ENCODE data around the gene CDRT4.
"Not testable (repeated sequence)": the region's sequence is repeated elsewhere in the genome, so short reads cannot be mapped to it uniquely, and the experiment has no call there.

CDRT4 gene

GRCh38 chr17:15441315-15441714, 26.1 kb downstream of the CDRT4 start:
- Histone ChIP-seq H3K79me2 (ENCODE audit: control insufficient read depth, low read length) (no peaks in the 10 kb centered on the region), H3K4me2 (ENCODE audit: low read length) (no peak overlapping the region), H3K9me3 (ENCODE audit: control insufficient read depth, insufficient read depth, low read length) (peaks cover 20% of the 10 kb centered on the region), H3K27ac (ENCODE audit: low read depth, low read length) (no peak overlapping the region), H3K4me1 (ENCODE audit: control insufficient read depth, low read length) (peaks cover 7% of the 10 kb centered on the region), H3K27me3 (ENCODE audit: control insufficient read depth, low read length) (no peaks in the 10 kb centered on the region), H3K4me3 (ENCODE audit: low read length) (no peak overlapping the region), H3F3A (ENCODE audit: control insufficient read depth, insufficient read depth) (no peaks in the 10 kb centered on the region), H4K20me1 (ENCODE audit: control insufficient read depth, insufficient read depth, low read depth, low read length) (no peaks in the 10 kb centered on the region), H3K36me3 (ENCODE audit: control insufficient read depth, low read length) (no peaks in the 10 kb centered on the region), H3K9me2 (replicated peaks; ENCODE audit: control insufficient read depth, low read length) (no peaks in the 10 kb centered on the region)
- no peak for TF ChIP-seq CTCF (IDR thresholded peaks at IDR 0.05; ENCODE audit: low read depth, low read length, poor library complexity, severe bottlenecking)
- TF ChIP-seq EZH2phosphoT487 (IDR thresholded peaks at IDR 0.05; ENCODE audit: borderline replicate concordance, low read length): no peak

GRCh38 chr17:15440347-15440746, 27.1 kb downstream of the CDRT4 start:
- H3K4me1 ChIP-seq (ENCODE audit: control insufficient read depth, low read length): peaks cover 7% of the 10 kb centered on the region
- H4K20me1 ChIP-seq (ENCODE audit: control insufficient read depth, insufficient read depth, low read depth, low read length): no peaks in the 10 kb centered on the region
- no peaks in the 10 kb centered on the region for H3K27me3 ChIP-seq (ENCODE audit: control insufficient read depth, low read length)
- no peaks in the 10 kb centered on the region for H3K9me2 ChIP-seq (replicated peaks; ENCODE audit: control insufficient read depth, low read length)
- H3F3A ChIP-seq (ENCODE audit: control insufficient read depth, insufficient read depth): no peaks in the 10 kb centered on the region
- H3K4me3 ChIP-seq (ENCODE audit: low read length): no peak overlapping the region
- no peaks in the 10 kb centered on the region for H3K79me2 ChIP-seq (ENCODE audit: control insufficient read depth, low read length)
- H3K27ac ChIP-seq (ENCODE audit: low read depth, low read length): no peak overlapping the region
- no peak for TF ChIP-seq CTCF (IDR thresholded peaks at IDR 0.05; ENCODE audit: low read depth, low read length, poor library complexity, severe bottlenecking)
- TF ChIP-seq EZH2phosphoT487 (IDR thresholded peaks at IDR 0.05; ENCODE audit: borderline replicate concordance, low read length): no peak
- no peaks in the 10 kb centered on the region for H3K36me3 ChIP-seq (ENCODE audit: control insufficient read depth, low read length)
- H3K9me3 ChIP-seq (ENCODE audit: control insufficient read depth, insufficient read depth, low read length): peaks cover 23% of the 10 kb centered on the region
- no peak overlapping the region for H3K4me2 ChIP-seq (ENCODE audit: low read length)

- H3K36me3 ChIP-seq (ENCODE audit: control insufficient read depth, low read length); H3K4me2 ChIP-seq (ENCODE audit: low read length); H3K27ac ChIP-seq (ENCODE audit: low read depth, low read length); H3K4me1 ChIP-seq (ENCODE audit: control insufficient read depth, low read length); H3K79me2 ChIP-seq (ENCODE audit: control insufficient read depth, low read length); H3K27me3 ChIP-seq (ENCODE audit: control insufficient read depth, low read length); H3F3A ChIP-seq (ENCODE audit: control insufficient read depth, insufficient read depth); H4K20me1 ChIP-seq (ENCODE audit: control insufficient read depth, insufficient read depth, low read depth, low read length); H3K9me2 ChIP-seq (replicated peaks; ENCODE audit: control insufficient read depth, low read length); H3K4me3 ChIP-seq (ENCODE audit: low read length): not testable (repeated sequence)
- H3K9me3 ChIP-seq (ENCODE audit: control insufficient read depth, insufficient read depth, low read length): peaks cover 23% of the 10 kb centered on the region
Measured at GRCh38 chr17:15439205-15439985, 28.0 kb downstream of the CDRT4 start.

- Histone ChIP-seq H3K79me2 (ENCODE audit: control insufficient read depth, low read length) (no peaks in the 10 kb centered on the region), H3K4me2 (ENCODE audit: low read length) (no peak overlapping the region)
Measured at GRCh38 chr17:15438491-15439105, 28.8 kb downstream of the CDRT4 start.

More at GRCh38 chr17:15438491-15439105, 28.8 kb downstream of the CDRT4 start:
- no peak for TF ChIP-seq EZH2phosphoT487 (IDR thresholded peaks at IDR 0.05; ENCODE audit: borderline replicate concordance, low read length)
- TF ChIP-seq CTCF (IDR thresholded peaks at IDR 0.05; ENCODE audit: low read depth, low read length, poor library complexity, severe bottlenecking): no peak
- Histone ChIP-seq H3K4me1 (ENCODE audit: control insufficient read depth, low read length) (peaks cover 7% of the 10 kb centered on the region), H3K27me3 (ENCODE audit: control insufficient read depth, low read length) (no peaks in the 10 kb centered on the region), H3K9me3 (ENCODE audit: control insufficient read depth, insufficient read depth, low read length) (peaks cover 23% of the 10 kb centered on the region), H3K36me3 (ENCODE audit: control insufficient read depth, low read length) (no peaks in the 10 kb centered on the region), H3F3A (ENCODE audit: control insufficient read depth, insufficient read depth) (no peaks in the 10 kb centered on the region), H3K27ac (ENCODE audit: low read depth, low read length) (no peak overlapping the region), H3K4me3 (ENCODE audit: low read length) (no peak overlapping the region), H4K20me1 (ENCODE audit: control insufficient read depth, insufficient read depth, low read depth, low read length) (no peaks in the 10 kb centered on the region), H3K9me2 (replicated peaks; ENCODE audit: control insufficient read depth, low read length) (no peaks in the 10 kb centered on the region)
